Right lung (tissue), 5 donors: ENCODE measurements around the gene MTSS2. TPM values are rescaled to one million over a fixed set of nuclear protein-coding genes. Genes with fewer than 3 reads are reported as not detected.
A peak's percentile ranks its signal among the peaks of the same experiment; 100 is the strongest.
"Not testable (repeated sequence)": the region's sequence is repeated elsewhere in the genome, so short reads cannot be mapped to it uniquely, and the experiment has no call there.

ENCODE experiments used
- DNase-seq, 2 donors: peaks; one replicate each; pipeline ENCODE4 v3.0.0-alpha.2; 2013
- polyA plus RNA-seq, 5 donors: library from polyadenylated mRNA; unstranded; fragments of 120-200 nt; gene quantifications; one replicate each; pipeline versions ENCODE4 v1.2.1 to v1.2.3, GENCODE V29; 2013; ENCODE audit warnings: inconsistent platforms in 1 of 5, low replicate concordance in 1 of 5; ENCODE audit not compliant: insufficient read length in 5 of 5, insufficient read depth in 1 of 5

MTSS2 gene
- polyA plus RNA-seq, 5 donors, result 65.1 to 126 (median 94.6) TPM

DNA sequence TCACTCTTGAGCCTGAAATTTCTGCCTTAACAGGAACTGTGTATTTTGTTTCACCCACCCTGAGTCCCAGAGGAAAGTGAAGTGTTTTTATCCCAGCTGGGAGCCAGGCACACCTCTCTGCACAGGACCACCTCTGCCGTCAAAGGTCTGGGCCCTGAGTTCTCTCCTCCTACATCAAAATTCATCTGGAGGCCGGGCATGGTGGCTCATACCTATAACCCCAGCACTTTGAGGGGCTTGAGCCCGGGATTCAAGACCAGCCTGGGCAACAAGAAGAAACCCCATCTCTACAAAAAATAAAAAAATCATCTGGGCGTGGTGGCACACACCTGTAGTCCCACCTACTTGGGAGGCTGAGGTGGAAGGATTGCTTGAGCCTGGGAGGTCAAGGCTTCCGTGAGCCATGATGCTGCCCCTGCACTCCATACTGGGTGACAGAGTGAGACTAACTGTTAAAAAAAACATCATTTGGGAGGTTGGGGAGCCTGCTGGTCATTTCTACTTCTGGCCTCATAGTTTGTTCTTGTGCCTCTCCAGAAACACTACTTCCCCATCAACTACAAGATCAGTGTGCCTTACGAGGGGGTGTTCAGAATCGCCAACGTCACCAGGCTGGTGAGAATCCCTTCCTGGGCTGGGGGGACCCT lies 29.7 kb downstream of the MTSS2 start:
- no peak for DNase-seq

DNA sequence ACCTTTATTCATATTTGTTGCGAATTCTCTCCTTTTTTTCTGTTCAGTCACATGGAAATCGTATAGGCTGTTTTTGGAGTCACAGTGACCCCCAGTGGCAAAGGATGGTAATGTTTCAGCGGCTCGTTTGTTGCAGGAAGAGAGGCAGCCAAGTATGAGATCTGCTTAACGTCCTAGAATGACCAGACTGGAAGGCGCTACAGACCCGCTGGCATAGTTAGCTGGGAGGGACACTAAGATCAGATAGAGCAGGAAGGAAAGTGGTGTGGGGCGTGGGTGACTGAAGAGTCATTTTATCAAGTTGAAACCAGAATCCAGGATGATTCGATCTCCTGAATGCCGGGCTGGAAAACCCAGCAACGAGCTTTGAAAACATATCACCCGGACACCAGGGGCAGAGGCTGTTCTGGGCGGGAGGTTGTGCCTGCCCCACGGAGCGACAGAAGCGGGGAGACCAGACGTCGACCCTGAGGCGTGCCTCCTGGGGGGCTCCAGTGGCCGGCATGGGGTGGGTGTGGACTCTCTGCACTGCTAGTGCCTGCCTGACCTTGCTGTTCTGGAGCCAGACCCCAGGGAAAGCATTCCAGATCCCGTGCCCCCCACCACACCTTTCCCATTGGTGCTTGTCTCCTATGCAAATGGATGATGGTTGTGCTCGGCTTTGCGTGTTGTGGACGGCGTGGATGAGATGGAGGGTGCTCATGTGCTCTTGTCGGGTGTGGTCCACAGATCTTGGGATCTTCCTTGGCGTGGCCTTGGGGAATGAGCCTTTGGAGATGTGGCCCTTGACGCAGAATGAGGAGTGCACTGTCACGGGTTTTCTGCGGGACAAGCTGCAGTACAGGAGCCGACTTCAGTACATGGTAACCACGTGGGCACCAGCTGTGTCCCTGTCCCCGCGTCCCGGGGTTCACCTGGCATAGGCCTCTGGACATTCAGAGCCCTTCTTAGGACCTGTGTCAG lies 31.8 kb downstream of the MTSS2 start:
- DNase-seq, result peak; percentile 78 to 88

DNA sequence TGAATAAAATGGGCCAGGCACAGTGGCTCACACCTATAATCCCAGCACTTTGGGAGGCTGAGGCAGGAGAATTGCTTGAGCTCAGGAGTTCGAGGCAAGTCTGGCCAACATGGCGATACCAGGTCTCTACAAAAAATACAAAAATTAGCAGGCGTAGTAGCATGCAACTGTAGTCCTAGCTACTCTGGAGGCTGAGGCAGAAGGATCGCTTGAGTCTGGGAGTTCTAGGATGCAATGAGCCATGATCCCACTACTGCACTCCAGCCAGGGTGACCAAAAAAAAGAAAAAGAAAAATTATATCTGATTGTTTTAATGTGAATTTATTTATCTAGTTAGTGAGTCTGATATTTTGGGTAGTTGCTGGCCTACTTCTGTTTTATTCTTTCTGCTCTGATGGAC lies 32.4 kb downstream of the MTSS2 start:
- DNase-seq, result no peak

DNA sequence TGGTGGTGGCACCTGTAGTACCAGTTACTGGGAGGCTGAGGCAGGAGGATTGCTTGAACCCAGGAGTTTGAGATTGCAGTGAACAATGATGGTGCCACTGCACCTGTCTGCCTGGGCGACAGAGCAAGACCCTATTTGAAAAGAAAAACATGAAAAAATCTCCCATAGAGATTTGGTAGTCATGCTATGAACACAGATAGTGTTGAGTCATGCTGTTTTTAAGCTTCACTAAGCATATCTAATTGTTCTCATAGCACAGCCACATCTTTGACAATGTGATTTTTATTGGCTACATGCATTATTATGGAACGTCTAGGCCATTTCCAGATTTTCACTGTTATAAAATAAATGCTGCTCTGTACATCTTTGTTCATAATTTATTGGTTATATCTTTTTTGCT lies 33.5 kb downstream of the MTSS2 start:
- DNase-seq, result no peak

DNA sequence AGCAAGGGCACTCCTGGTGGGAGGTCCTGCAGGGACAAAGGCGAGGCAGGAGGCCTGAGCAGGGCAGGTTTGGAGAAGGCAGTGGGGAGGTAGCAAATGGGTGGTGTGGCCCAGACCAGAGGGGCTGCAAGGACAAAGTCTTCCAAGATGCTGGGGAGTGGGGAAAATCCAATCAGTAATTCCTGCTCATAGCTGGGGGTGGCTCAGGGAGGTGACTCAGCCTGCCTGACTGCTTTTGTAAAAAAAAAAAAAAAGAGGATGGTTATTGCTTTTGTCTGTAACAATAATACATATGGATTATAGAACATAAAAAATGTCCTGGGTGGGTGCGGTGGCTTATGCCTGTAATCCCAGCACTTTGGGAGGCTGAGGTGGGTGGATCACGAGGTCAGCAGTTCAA lies 34.3 kb downstream of the MTSS2 start:
- DNase-seq, result no peak

DNA sequence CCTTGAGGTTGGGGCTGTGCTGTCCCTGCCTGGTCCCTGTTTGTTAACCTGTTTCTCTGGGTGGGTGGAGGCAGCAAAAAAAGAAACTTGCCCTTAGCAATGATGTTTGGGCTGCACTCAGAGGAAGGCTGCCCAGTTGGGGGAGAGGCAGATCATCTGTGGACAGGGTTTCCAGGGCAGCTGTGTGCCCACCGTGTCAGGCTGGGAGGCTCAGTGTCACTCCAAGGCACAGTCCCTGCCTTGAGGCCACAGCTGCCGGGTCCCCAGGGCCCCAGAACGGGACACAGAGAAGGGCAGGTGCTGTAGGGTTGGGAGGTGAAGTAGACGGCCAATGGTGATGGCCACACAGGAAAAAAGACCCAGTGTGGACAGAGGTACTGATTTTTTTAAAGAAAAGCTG lies 35.6 kb downstream of the MTSS2 start:
- DNase-seq, result no peak

DNA sequence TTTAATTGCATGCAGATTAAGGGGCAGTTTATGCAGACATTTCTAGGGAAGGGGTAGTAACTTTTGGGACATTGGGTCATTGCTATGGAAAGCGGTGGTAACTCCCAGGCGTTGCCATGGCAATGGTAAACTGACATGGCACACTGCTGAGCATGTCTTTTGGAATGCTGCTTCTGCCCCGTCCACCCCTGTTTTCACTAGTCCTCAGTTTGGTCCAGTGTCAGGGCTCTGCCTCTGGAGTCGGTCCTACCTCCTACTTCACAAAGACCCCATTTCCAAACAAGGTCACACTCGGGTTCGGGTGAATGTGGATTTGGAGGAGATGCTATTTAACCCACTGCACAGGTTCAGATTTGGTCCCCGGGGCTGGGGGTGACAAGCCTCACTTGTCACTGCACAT lies 36.6 kb downstream of the MTSS2 start:
- DNase-seq, result no peak

DNA sequence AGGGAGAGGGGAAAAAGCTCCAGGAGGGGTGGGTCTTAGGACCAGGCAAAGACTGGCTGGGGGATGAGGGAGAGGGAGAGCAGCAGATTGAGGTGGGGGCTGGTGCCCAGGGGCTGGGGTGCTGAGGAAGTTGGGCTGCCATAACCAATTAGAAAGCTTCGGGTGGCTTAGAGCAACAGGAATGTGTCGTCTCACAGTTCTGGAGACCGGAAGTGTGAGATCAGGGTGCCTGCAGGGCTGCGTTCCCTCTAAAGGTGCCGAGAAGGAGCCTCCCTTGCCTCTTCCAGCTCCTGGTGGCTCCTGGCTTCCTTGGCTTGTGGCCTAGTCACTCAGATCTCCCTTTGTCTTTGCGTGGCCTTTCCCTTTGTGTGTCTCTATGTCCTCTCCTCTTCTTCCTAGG lies 37.2 kb downstream of the MTSS2 start:
- DNase-seq, result no peak

DNA sequence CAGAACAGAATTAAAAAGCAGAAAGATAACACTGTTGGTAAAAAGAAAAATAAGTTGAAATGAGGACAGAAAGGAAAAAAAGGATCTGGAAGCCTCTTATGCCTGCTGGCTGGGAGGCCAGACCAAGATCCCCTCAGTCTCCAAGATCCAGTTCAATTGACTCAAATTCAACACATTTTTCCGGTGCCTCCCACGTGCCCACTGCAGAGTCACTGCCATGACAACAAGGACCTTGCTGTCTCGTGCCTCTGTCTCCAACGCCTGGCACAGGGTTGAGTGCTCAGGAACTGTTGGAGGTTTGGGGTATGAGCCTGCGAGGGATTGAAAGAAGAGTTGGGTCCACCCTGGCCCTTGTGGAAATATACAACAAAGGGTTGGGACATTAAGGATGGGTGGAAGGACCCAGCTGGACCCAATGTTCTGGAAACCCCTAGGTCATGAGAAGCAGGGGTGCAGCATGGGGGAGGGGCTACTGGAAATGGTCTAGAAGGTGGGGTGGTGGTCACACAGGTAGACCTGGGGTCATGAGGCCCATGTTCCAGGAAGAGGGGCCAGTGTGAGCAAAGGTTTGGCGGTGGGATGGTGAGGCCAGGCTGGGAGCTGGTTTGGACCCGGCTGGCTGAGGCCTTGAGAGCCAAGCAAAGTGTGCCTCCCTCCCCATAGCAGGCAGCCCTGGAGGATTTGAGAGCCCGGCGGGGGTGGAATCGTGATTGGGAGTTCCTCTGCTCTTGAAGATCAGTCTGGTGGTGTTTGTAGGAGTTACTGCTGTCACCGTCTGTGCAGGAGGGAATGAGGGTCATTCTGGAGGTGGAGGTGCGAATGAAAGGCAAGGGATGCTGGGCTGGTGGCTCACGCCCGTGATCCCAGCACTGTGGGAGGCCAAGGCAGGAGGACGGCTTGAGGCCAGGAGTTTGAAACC lies 38.2 kb downstream of the MTSS2 start:
- no peak for DNase-seq

DNA sequence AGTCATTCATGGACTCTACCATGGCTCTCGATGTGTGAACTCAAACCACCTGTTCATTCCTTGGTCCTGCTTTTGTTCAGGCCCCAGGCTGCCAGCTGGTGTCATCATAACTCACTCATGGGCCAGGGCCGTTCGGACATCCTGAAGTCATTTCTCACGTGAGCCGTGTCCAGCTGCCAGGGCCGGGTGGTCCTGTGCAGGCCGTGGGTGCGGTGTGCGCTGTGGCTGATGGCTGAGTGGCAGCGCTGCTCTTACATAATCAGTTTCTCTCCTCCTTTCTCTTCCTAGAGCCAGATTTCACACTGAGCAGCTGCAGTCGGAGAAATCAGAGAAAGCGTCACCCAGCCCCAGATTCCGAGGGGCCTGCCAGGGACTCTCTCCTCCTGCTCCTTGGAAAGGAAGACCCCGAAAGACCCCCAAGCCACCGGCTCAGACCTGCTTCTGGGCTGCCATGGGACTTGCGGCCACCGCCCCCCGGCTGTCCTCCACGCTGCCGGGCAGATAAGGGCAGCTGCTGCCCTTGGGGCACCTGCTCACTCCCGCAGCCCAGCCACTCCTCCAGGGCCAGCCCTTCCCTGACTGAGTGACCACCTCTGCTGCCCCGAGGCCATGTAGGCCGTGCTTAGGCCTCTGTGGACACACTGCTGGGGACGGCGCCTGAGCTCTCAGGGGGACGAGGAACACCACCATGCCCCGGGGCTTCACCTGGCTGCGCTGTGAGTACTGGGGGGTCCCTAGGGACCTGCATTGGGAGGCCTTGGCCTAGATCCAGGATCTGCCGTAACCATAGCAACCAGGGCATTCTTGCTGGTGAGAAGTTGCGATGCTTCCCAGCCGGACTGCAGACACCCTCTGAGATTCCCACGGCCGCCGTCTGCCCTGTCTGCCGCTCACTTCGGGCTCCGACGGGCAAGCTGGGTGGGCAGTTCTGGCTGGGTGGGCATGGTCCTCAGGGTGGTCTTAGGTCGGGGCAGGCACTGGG lies 39.3 kb downstream of the MTSS2 start, which contains the start of gene IL34:
IL34 (plus strand) TSS at position 300 of the 982 bp plus-strand sequence; CDS start at position 689, 389 bp downstream.
- DNase-seq, result no peak

DNA sequence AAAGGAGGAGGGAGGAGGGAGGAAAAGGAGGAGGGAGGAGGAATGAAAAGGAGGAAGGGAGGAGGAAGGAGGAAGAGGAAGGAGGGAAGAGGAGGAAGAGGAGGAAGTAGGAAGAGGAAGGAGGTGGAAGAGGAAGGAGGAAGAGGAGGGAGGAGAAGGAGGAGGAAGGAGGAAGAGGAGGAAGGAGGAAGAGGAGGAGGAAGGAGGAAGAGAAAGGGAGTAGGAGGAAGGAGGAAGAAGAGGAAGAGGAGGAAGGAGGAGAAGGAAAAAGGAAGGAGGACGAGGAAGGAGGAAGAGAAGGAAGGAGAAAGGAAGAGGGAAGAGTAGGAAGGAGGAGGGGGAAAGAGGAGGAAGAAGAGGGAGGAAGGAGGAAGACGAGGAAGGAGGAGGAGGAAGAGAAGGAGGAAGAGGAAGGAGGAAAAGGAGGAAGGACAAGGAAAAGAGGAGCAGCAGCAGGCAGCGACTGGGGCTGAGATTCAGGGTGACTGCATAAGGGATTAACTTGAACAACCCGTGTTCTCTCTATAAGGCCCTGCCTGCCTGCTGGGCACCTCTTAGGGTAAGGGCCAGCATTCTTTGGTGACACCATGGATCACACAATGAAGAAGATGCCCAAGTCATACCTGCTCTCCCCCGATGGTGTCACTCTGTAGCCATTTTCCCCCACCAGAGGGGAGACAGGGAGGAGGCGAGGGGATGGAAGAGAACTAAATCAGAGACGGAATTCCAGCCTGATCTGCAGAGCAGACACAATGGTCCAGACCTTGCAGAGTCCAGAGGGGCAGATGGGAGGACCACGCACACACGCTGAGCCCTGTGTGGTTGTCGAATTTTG lies 40.9 kb downstream of the MTSS2 start:
- DNase-seq, result no peak

DNA sequence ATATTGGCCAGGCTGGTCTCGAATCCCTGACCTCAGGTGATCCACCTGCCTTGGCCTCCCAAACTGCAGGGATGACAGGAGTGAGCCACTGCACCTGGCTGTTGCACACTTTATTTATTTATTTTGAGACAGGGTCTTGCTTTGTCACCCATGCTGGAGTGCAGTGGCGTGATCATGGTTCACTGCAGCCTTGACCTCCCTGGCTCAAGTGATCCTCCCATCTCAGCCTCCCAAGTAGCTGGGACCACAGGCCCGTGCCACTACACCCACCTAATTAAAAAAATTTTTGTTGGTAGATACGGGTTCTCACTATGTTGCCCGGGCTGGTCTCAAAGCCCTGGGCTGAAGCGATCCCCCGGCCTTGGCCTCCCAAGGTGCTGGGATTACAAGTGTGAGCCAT lies 42.6 kb downstream of the MTSS2 start:
- DNase-seq, result not testable (repeated sequence)

DNA sequence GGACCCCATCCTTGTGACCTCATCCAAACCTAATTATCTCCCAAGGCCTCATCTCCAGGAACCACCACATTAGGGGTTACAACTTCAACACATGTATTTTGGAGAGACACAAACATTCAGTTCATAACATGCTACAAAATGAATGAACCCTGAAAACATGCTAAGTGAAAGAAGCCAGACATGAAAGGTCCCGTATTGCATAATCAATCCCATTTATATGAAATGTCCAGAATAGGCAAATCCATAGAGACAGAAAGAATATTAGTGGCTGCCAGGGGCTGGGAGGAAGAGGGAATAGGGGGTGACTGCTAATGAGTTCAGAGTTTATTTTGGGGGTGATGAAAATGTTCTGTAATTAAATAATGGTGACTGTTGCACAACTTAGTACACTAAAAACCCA lies 43.2 kb downstream of the MTSS2 start:
- DNase-seq, result no peak

DNA sequence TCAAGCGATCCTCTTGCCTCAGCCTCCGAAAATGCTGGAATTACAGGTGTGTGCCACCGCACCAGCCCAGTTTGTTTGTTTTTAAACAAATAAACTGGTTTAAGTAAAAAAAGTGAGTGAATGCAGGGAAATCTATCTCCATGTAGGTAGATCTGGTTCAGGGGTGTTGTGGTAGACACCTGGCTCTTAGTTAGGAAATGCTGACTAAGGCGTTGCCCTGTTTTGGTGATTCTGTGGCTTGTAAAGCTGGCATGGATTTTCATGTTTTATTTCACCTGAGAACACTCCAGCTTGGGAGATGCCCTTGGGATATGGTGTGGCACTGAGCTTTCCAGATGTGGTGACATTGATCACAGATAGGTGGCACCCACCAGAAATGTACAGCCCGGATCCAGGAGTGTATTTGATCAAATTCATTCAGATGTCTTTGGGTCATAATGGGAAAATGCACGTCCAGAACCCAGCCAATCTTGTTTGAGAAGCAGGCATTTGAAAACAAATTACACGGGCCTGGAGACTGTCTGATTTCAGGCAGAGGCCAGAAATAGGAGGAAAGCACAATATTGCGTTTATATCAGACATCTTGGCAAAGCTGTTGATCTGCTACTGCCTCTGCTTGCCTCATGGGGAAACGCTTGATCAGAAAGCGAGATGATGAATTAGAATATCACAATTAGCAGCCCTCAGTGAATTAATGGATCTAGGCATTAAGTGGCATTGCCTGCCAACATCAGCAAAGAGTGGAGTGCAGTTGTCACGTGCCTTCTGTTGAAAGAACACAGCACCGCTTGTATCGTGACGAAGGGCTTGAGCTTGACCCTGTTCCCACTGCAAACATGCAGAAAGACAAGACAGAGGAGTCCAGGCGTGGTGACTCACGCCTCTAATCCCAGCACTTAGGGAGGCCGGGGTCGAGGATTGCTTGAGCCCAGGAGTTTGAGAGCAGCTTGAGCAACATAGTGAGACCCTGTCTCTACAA lies 46.8 kb downstream of the MTSS2 start:
- no peak for DNase-seq
